BLaER1 treated with 17β-estradiol and CSF1 and Interleukin-3, amounts not matched to agents 10 nM and 100 nM (cell line): ENCODE data around the gene GHRHR.
A peak's percentile ranks its signal among the peaks of the same experiment; 100 is the strongest.

Source experiments
- H3K27ac ChIP-seq, 11 experiments: shearing (Covaris generic); formaldehyde crosslinking; 2 replicates each; pipeline ENCODE4 v1.8.1; 2022
- H3K27me3 ChIP-seq, 11 experiments: shearing (Covaris generic); formaldehyde crosslinking; 2 replicates each; pipeline ENCODE4 v1.8.1; 2022
- H3K36me3 ChIP-seq, 11 experiments: shearing (Covaris generic); formaldehyde crosslinking; 2 replicates each; pipeline ENCODE4 v1.8.1; 2022
- H3K4me1 ChIP-seq, 10 experiments: shearing (Covaris generic); formaldehyde crosslinking; 2 replicates each; pipeline ENCODE4 v1.8.1; 2022
- H3K4me2 ChIP-seq, 11 experiments: shearing (Covaris generic); formaldehyde crosslinking; 2 replicates each; pipeline ENCODE4 v1.8.1; 2022
- H3K4me3 ChIP-seq, 10 experiments: shearing (Covaris generic); formaldehyde crosslinking; 2 replicates each; pipeline ENCODE4 v1.8.1; 2022
- H3K9ac ChIP-seq, 11 experiments: shearing (Covaris generic); formaldehyde crosslinking; 2 replicates each; pipeline ENCODE4 v1.8.1; 2022
- H3K9me3 ChIP-seq, 11 experiments: shearing (Covaris generic); formaldehyde crosslinking; replicated peaks in 1 of 11; 2 replicates each; pipeline ENCODE4 v1.8.1; 2022
- H4K20me1 ChIP-seq, 11 experiments: shearing (Covaris generic); formaldehyde crosslinking; 2 replicates each; pipeline ENCODE4 v1.8.1; 2022
- Cebpa-rat ChIP-seq, 11 experiments: shearing (Covaris generic); IDR thresholded peaks; 2 replicates each; pipeline ENCODE4 v1.8.1; 2022

Gene GHRHR

GRCh38 chr7:30983042-30983913, 19.5 kb downstream of the GHRHR start:
- H3K27me3 ChIP-seq = no peaks in the 10 kb centered on the region
- no peak for TF ChIP-seq Cebpa-rat (IDR thresholded peaks at IDR 0.05)
- no peak overlapping the region for H3K27ac ChIP-seq
- H3K4me3 ChIP-seq = no peak overlapping the region
- no peaks in the 10 kb centered on the region for H3K9me3 ChIP-seq
- H3K9ac ChIP-seq = no peak overlapping the region
- peaks cover 0 to 34% (median 5%) of the 10 kb centered on the region in 10 experiments; a peak in 7 of 20 replicates for H3K4me1 ChIP-seq
- peak overlapping the region in 1 of 11 experiments; percentile 42; a peak in 1 of 22 replicates for H3K4me2 ChIP-seq
- no peaks in the 10 kb centered on the region; a peak in 2 of 22 replicates for H4K20me1 ChIP-seq
- no peaks in the 10 kb centered on the region for H3K36me3 ChIP-seq

DNA sequence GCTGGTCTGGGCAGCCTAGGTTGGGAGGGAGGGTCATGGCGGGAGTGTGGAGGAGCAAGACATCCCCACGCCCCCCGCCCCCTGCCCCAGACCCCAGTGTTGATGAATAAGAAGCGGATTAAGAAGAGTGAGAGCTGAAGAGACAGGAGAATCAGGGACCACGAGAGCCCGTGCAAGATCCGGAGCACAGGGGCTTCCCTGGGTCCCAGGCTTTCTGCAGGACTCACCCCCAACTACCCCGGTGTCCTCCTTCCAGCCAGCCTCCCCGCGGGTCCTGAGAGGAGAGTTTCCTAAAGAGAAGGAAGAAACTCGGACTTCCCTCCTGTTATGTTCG, 20.1 kb downstream of the GHRHR start:
- H3K4me2 ChIP-seq = peak overlapping the region in 3 of 11 experiments; percentile 19 to 42 (median 30); a peak in 5 of 22 replicates

GRCh38 chr7:30984359-30985107, 20.8 kb downstream of the GHRHR start:
- Histone ChIP-seq H3K27ac (no peak overlapping the region), H4K20me1 (no peaks in the 10 kb centered on the region; a peak in 1 of 22 replicates), H3K9me3 (no peaks in the 10 kb centered on the region), H3K9ac (no peak overlapping the region), H3K4me1 (peaks cover 0 to 42% (median 8%) of the 10 kb centered on the region in 10 experiments; a peak in 10 of 20 replicates), H3K4me3 (no peak overlapping the region), H3K4me2 (peak overlapping the region in 3 of 11 experiments; percentile 3 to 30 (median 19); a peak in 6 of 22 replicates), H3K36me3 (no peaks in the 10 kb centered on the region), H3K27me3 (no peaks in the 10 kb centered on the region)
- TF ChIP-seq Cebpa-rat (IDR thresholded peaks at IDR 0.05) = no peak

More for the DNA sequence above, 20.1 kb downstream of the GHRHR start:
- Histone ChIP-seq H4K20me1 (no peaks in the 10 kb centered on the region; a peak in 2 of 22 replicates), H3K4me1 (peaks cover 0 to 41% (median 7%) of the 10 kb centered on the region in 10 experiments; a peak in 10 of 20 replicates), H3K27ac (no peak overlapping the region), H3K9ac (no peak overlapping the region), H3K36me3 (no peaks in the 10 kb centered on the region), H3K27me3 (no peaks in the 10 kb centered on the region), H3K9me3 (no peaks in the 10 kb centered on the region), H3K4me3 (no peak overlapping the region)
- no peak for TF ChIP-seq Cebpa-rat (IDR thresholded peaks at IDR 0.05)

DNA sequence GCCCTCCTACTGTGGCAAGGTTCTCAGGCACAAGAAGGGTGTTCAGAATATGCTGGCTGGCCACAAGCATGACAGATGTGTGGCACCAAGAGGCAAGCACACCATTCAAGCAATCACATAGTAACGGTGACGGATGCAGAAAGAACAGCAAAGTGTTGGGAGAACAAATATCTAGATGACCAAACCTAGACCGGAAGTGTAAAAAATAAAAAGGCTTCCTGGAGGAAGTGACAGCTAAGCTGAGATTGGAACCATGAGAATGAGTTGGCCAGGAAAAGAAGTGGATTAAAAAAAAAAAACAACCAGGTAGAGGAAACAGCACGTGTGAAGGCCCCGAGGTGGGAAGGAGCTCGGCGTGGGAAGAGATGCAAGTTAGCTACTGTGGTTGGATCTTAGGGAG, 22.0 kb downstream of the GHRHR start:
- Histone ChIP-seq H3K36me3 (no peaks in the 10 kb centered on the region), H3K4me1 (peaks cover 0 to 42% (median 8%) of the 10 kb centered on the region in 10 experiments; a peak in 10 of 20 replicates), H3K4me3 (no peak overlapping the region), H3K4me2 (no peak overlapping the region), H3K27ac (no peak overlapping the region), H3K9me3 (no peaks in the 10 kb centered on the region), H3K27me3 (no peaks in the 10 kb centered on the region), H3K9ac (no peak overlapping the region), H4K20me1 (no peaks in the 10 kb centered on the region; a peak in 1 of 22 replicates)
- TF ChIP-seq Cebpa-rat (IDR thresholded peaks at IDR 0.05) = no peak

DNA sequence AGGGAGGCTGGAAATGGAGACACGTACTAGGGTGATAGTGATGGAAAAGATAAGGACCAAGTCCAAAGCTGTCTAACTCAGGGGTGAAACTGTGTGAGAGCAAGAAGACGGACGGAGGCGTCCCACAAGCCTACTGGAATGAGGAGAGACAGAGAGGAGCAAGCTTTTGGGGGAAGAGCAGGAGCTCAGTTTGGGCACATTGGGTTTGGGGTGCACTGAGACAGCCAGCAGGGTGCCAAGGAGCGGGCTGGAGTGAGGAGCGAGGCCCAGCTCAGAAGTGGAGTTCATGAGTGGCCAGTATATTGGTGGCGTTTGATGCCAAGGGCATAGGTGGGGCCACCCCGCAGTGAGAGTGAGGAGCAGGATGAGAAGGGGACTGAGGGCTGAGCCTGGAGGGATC, 22.6 kb downstream of the GHRHR start:
- no peak overlapping the region for H3K9ac ChIP-seq
- H3K4me3 ChIP-seq = no peak overlapping the region
- H3K9me3 ChIP-seq = no peaks in the 10 kb centered on the region
- H3K27ac ChIP-seq = no peak overlapping the region
- no peaks in the 10 kb centered on the region for H3K36me3 ChIP-seq
- H3K4me2 ChIP-seq = no peak overlapping the region
- H3K27me3 ChIP-seq = no peaks in the 10 kb centered on the region
- TF ChIP-seq Cebpa-rat (IDR thresholded peaks at IDR 0.05) = no peak
- no peaks in the 10 kb centered on the region for H4K20me1 ChIP-seq
- H3K4me1 ChIP-seq = peaks cover 0 to 42% (median 8%) of the 10 kb centered on the region in 10 experiments; a peak in 10 of 20 replicates

DNA sequence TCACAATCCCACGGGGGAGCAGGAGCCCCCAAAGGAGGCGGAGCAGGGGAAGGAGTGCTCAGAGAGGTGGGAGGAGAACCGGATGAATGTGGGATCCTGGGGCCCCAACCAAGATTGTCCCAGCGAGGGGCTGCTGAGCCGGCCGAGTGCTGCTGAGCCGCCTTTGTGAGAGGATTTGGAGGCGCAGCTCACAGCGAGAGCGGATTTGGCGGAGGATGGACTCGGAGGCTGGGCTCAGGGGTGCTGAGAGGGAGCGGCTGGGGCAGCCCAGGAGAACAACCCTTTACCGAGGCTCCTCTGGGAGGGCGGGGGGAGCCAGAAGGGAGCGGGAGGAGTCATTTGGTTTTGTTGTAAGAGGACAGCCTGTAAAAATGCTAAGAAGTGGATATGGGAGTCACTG, 23.0 kb downstream of the GHRHR start:
- Histone ChIP-seq H3K27ac (no peak overlapping the region), H3K4me2 (no peak overlapping the region), H3K27me3 (no peaks in the 10 kb centered on the region), H3K4me1 (peaks cover 0 to 42% (median 8%) of the 10 kb centered on the region in 10 experiments; a peak in 10 of 20 replicates), H4K20me1 (no peaks in the 10 kb centered on the region), H3K4me3 (no peak overlapping the region), H3K9ac (no peak overlapping the region), H3K9me3 (no peaks in the 10 kb centered on the region), H3K36me3 (no peaks in the 10 kb centered on the region)
- no peak for TF ChIP-seq Cebpa-rat (IDR thresholded peaks at IDR 0.05)

- Histone ChIP-seq H4K20me1 (no peaks in the 10 kb centered on the region), H3K9ac (no peak overlapping the region), H3K27me3 (no peaks in the 10 kb centered on the region), H3K36me3 (no peaks in the 10 kb centered on the region), H3K4me1 (peaks cover 0 to 42% (median 8%) of the 10 kb centered on the region in 10 experiments; a peak in 10 of 20 replicates), H3K27ac (no peak overlapping the region), H3K4me2 (0 out of 22 replicates have a peak overlapping the region, but pooled peaks of 1 of the 11 experiments have one; percentile 43), H3K9me3 (no peaks in the 10 kb centered on the region), H3K4me3 (no peak overlapping the region)
- no peak for TF ChIP-seq Cebpa-rat (IDR thresholded peaks at IDR 0.05)
These were observed 23.4 kb downstream of the GHRHR start for GRCh38 chr7:30987178-30987577.

- no peaks in the 10 kb centered on the region for H4K20me1 ChIP-seq
- H3K27me3 ChIP-seq = no peaks in the 10 kb centered on the region
- H3K27ac ChIP-seq = no peak overlapping the region
- no peak overlapping the region for H3K9ac ChIP-seq
- TF ChIP-seq Cebpa-rat (IDR thresholded peaks at IDR 0.05) = no peak
- H3K36me3 ChIP-seq = no peaks in the 10 kb centered on the region
- no peak overlapping the region for H3K4me3 ChIP-seq
- H3K4me1 ChIP-seq = peaks cover 0 to 42% (median 8%) of the 10 kb centered on the region in 10 experiments; a peak in 10 of 20 replicates
- no peaks in the 10 kb centered on the region for H3K9me3 ChIP-seq
- H3K4me2 ChIP-seq = peak overlapping the region in 4 of 11 experiments; percentile 4 to 43 (median 20); a peak in 5 of 22 replicates
These were observed 24.2 kb downstream of the GHRHR start for GRCh38 chr7:30987936-30988335.
